ENCODE results near the gene FAM120AOS. TPM values are rescaled to one million over a fixed set of nuclear protein-coding genes. Genes with fewer than 3 reads are reported as not detected.

Gene FAM120AOS
- total RNA-seq, 2 experiments from 2014 or later = 47.1 to 55.7 TPM

GRCh38 chr9:93468763-93469456, 15.5 kb upstream of the FAM120AOS start:
- intact Hi-C loops (cut with micrococcal nuclease; ENCODE audit: unreplicated experiment) = no loop called here
- CTCF ChIA-PET (ENCODE audit: unreplicated experiment) = no interaction called here
- no peak for DNase-seq (ENCODE audit: low spot score)
- no peak overlapping the region for H3K27ac ChIP-seq (ENCODE audit: low read depth, low read length, poor library complexity, severe bottlenecking)
- H2AFZ ChIP-seq (ENCODE audit: low read length) = no peak overlapping the region
- no peaks in the 10 kb centered on the region for H3K9me3 ChIP-seq (ENCODE audit: low read length)
- peak overlapping the region; percentile 10; the same call in 1 of the 2 replicates for H3K4me2 ChIP-seq (ENCODE audit: low read length)
- H3K9me2 ChIP-seq (ENCODE audit: insufficient read depth, low read length) = no peaks in the 10 kb centered on the region
- H3K36me3 ChIP-seq (ENCODE audit: insufficient read depth, low read length) = peaks cover 40% of the 10 kb centered on the region
- peaks cover 86% of the 10 kb centered on the region for H3K79me2 ChIP-seq (ENCODE audit: insufficient read depth, low read depth, low read length)
- POLR2A ChIA-PET = interaction anchor here (0.5 to 1.2 kb wide), 2 partner anchors 8 to 43 kb away, joined by 3 to 5 read pairs; no protein-coding TSS in a partner anchor
- BruUV-seq (replicated peaks) = no TSS peak
- no peak overlapping the region for H3K4me3 ChIP-seq (ENCODE audit: low read depth, low read length, poor library complexity, severe bottlenecking)
- TF ChIP-seq, protein P1, sequence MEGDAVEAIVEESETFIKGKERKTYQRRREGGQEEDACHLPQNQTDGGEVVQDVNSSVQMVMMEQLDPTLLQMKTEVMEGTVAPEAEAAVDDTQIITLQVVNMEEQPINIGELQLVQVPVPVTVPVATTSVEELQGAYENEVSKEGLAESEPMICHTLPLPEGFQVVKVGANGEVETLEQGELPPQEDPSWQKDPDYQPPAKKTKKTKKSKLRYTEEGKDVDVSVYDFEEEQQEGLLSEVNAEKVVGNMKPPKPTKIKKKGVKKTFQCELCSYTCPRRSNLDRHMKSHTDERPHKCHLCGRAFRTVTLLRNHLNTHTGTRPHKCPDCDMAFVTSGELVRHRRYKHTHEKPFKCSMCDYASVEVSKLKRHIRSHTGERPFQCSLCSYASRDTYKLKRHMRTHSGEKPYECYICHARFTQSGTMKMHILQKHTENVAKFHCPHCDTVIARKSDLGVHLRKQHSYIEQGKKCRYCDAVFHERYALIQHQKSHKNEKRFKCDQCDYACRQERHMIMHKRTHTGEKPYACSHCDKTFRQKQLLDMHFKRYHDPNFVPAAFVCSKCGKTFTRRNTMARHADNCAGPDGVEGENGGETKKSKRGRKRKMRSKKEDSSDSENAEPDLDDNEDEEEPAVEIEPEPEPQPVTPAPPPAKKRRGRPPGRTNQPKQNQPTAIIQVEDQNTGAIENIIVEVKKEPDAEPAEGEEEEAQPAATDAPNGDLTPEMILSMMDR (conservative IDR thresholded peaks at IDR 0.05; ENCODE audit: low read length) = no peak
- no peak for TF ChIP-seq EZH2phosphoT487 (IDR thresholded peaks at IDR 0.05; ENCODE audit: borderline replicate concordance, low read depth, low read length)
- H3K4me1 ChIP-seq (ENCODE audit: insufficient read depth, low read length, poor library complexity, severe bottlenecking) = peaks cover 51% of the 10 kb centered on the region
- H4K20me1 ChIP-seq (ENCODE audit: insufficient read depth, low read length) = peaks cover 11% of the 10 kb centered on the region; the same call in 1 of the 2 replicates

DNA sequence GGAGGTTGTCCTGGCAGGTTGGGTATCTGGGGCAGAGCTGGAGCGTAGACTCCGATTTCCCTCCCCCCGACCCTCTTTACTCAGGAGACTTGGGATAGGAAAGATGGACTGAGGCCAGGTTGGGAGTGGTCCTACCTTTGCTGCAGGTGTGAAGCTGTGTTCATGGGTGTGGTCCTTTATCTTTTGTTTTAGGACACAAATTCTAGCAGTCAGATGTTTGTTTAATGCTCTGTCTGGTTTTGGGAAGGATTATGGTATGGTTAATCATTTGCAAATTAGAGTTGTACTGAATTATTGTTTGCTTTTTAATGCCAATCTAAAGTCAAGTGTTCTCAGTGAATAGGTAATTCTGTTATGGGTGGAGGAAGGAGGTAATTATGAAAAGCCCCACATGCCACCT, 14.1 kb upstream of the FAM120AOS start:
- ChIA-PET POLR2A (no interaction called here), CTCF (ENCODE audit: unreplicated experiment) (no interaction called here)
- Histone ChIP-seq H3K9me2 (ENCODE audit: insufficient read depth, low read length) (no peaks in the 10 kb centered on the region), H3K9me3 (ENCODE audit: low read length) (no peaks in the 10 kb centered on the region), H3K4me1 (ENCODE audit: insufficient read depth, low read length, poor library complexity, severe bottlenecking) (peaks cover 66% of the 10 kb centered on the region), H3K4me2 (ENCODE audit: low read length) (peak overlapping the region; percentile 79), H3K4me3 (ENCODE audit: low read depth, low read length, poor library complexity, severe bottlenecking) (no peak overlapping the region), H3K36me3 (ENCODE audit: insufficient read depth, low read length) (peaks cover 30% of the 10 kb centered on the region), H3K79me2 (ENCODE audit: insufficient read depth, low read depth, low read length) (peaks cover 97% of the 10 kb centered on the region), H4K20me1 (ENCODE audit: insufficient read depth, low read length) (peaks cover 11% of the 10 kb centered on the region; the same call in 1 of the 2 replicates), H2AFZ (ENCODE audit: low read length) (no peak overlapping the region), H3K27ac (ENCODE audit: low read depth, low read length, poor library complexity, severe bottlenecking) (no peak overlapping the region)
- DNase-seq (ENCODE audit: low spot score) = no peak
- TF ChIP-seq, protein P1 (conservative IDR thresholded peaks at IDR 0.05; ENCODE audit: low read length) = no peak
- no peak for TF ChIP-seq EZH2phosphoT487 (IDR thresholded peaks at IDR 0.05; ENCODE audit: borderline replicate concordance, low read depth, low read length)
- intact Hi-C loops (cut with micrococcal nuclease; ENCODE audit: unreplicated experiment) = no loop called here
- no TSS peak for BruUV-seq (replicated peaks)

DNA sequence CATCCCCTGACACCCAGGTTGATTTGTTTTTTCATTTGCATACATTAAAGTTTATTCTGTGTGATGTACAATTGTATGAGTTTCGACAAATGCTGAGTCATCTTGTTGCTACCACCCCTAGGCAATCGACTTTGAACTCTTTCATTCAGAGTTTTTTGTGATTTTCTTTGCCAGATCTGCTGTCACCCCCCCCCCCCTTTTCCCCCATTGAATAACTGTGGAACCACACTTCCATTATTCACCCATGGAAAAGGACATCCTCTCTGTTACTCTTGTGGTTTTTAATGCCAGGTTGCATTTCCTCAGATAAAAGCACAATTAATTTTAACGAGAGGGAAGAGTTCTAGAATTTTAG, 13.7 kb upstream of the FAM120AOS start:
- Histone ChIP-seq H3K79me2 (ENCODE audit: insufficient read depth, low read depth, low read length) (peaks cover 98% of the 10 kb centered on the region), H3K9me2 (ENCODE audit: insufficient read depth, low read length) (no peaks in the 10 kb centered on the region), H4K20me1 (ENCODE audit: insufficient read depth, low read length) (peaks cover 11% of the 10 kb centered on the region; the same call in 1 of the 2 replicates), H3K4me2 (ENCODE audit: low read length) (peak overlapping the region; percentile 79), H3K36me3 (ENCODE audit: insufficient read depth, low read length) (peaks cover 29% of the 10 kb centered on the region), H3K9me3 (ENCODE audit: low read length) (no peaks in the 10 kb centered on the region), H3K27ac (ENCODE audit: low read depth, low read length, poor library complexity, severe bottlenecking) (no peak overlapping the region), H2AFZ (ENCODE audit: low read length) (no peak overlapping the region), H3K4me3 (ENCODE audit: low read depth, low read length, poor library complexity, severe bottlenecking) (peak overlapping the region; percentile 16), H3K4me1 (ENCODE audit: insufficient read depth, low read length, poor library complexity, severe bottlenecking) (peaks cover 70% of the 10 kb centered on the region)
- CTCF ChIA-PET (ENCODE audit: unreplicated experiment) = no interaction called here
- intact Hi-C loops (cut with micrococcal nuclease; ENCODE audit: unreplicated experiment) = no loop called here
- BruUV-seq (replicated peaks) = no TSS peak
- TF ChIP-seq, protein P1 (conservative IDR thresholded peaks at IDR 0.05; ENCODE audit: low read length) = no peak
- no peak for TF ChIP-seq EZH2phosphoT487 (IDR thresholded peaks at IDR 0.05; ENCODE audit: borderline replicate concordance, low read depth, low read length)
- no peak for DNase-seq (ENCODE audit: low spot score)
- POLR2A ChIA-PET = no interaction called here
